Measurements from ENCODE around the gene TUBD1.
"Not testable (repeated sequence)": the region's sequence is repeated elsewhere in the genome, so short reads cannot be mapped to it uniquely, and the experiment has no call there.

Gene TUBD1

DNA sequence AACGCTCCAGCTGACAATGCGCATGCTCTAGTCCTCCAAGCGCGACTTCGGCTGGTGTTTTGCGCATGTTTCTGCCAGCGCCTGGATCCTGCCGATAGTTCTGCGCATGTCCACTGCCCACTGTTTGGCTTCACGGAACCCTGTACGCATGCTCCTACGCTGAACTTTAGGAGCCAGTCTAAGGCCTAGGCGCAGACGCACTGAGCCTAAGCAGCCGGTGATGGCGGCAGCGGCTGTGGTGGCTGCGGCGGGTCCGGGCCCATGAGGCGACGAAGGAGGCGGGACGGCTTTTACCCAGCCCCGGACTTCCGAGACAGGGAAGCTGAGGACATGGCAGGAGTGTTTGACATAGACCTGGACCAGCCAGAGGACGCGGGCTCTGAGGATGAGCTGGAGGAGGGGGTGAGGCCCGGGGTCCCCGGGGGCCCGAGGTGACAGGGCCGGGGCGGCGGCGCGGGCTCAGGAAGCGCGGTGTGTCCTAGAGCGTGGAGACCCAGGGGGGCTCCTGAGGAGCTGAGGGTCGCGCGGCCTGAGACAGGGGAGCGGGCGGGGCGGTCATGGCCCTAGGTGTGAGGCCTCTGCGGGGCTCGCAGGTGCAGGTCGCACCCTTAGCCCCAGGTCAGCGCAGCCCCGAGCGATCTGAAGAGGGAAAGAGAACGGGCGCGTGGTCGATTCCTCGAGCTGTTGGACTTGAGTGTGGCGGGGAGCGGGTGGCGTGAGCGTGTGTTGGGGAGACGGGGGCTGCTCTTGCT is at the start of gene TUBD1, which contains the start of gene RPS6KB1:
Gene TUBD1, minus strand, starts transcription at position 20 of the 752 bp plus-strand sequence. CDS start 1,941 bp downstream, outside the sequence.
Gene RPS6KB1, plus strand, starts transcription at position 198 of the 752 bp plus-strand sequence. Its CDS starts 64 bp downstream, at position 262.
- peak; percentile 98 for DNase-seq

- no peak for DNase-seq
These were observed 48.4 kb upstream of the TUBD1 start for GRCh38 chr17:59941131-59941530.

DNA sequence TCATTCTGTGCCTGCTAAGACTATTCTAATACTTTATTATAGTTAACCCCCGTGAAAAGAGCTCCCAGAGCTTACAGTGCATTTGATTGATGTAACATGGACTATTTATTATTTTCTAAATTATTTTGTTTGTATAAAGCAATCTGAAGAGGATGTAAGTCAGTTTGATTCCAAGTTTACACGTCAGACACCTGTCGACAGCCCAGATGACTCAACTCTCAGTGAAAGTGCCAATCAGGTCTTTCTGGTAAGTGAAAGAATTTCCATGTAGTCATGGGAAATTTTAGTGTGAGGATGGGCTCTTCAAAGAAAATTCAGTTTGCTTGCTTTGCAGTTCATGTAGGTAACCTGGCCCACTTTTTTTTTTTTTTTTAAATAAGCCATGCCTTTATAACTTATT is 48.0 kb upstream of the TUBD1 start:
- not testable (repeated sequence) for DNase-seq

DNA sequence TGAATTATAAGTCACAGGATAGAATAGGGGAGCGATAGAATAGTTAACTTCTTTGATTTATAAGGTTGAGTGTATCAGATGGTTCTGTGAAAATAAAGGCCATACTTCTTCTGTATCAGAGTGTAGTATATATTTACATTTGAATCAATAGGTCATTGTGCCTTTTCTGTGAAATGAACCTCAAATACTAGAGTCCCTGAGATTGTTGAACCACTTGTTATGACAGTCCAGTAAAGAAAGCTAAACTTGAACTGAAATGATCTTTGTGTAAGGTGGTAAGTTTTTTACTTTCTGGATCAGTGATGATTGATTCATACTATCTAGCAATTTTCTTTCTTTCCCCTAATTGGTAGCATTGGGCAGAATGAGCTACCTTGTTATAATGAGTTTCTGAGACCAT is 40.6 kb upstream of the TUBD1 start:
- not testable (repeated sequence) for DNase-seq

- not testable (repeated sequence) for DNase-seq
These were observed 38.0 kb upstream of the TUBD1 start for GRCh38 chr17:59930768-59931167.

DNA sequence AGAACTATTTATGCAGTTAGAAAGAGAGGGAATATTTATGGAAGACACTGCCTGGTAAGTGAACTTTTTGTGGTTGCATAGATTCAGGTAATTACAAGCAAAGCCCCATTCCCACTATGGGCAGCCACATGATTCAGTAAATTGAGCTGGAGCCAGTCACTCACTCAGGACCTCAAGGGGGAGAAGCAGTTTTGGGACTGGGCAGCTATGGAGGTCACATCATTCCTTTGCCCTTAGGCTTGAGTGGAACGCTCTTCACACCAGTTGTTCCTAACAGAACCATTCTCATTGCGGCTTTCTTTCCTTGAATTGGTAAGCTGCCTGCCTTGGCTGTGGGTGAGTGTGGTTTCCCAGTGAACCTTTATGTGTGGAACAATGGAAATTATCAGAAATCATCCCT is 37.4 kb upstream of the TUBD1 start:
- DNase-seq = not testable (repeated sequence)

- not testable (repeated sequence) for DNase-seq
These were observed 27.9 kb upstream of the TUBD1 start for GRCh38 chr17:59920637-59921036.

DNA sequence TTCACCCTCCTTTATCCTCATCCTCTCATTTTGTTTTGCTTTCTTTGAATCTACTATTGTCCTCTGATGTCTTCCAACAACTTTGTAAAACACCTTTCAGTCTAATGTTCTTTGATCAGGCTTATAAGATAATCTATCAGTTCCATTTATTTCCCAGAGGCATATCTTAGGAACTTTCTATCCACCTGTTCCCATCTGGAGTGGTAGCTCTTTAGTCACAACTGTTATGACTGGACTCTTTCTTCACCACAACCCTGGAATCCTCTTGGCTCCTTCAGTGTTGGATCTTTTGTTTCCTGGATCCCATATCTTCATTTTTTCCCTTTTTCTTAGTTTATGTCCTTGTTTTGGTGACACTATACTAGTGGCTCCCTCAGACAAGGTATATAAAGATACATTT is 23.7 kb upstream of the TUBD1 start:
- no peak for DNase-seq

DNA sequence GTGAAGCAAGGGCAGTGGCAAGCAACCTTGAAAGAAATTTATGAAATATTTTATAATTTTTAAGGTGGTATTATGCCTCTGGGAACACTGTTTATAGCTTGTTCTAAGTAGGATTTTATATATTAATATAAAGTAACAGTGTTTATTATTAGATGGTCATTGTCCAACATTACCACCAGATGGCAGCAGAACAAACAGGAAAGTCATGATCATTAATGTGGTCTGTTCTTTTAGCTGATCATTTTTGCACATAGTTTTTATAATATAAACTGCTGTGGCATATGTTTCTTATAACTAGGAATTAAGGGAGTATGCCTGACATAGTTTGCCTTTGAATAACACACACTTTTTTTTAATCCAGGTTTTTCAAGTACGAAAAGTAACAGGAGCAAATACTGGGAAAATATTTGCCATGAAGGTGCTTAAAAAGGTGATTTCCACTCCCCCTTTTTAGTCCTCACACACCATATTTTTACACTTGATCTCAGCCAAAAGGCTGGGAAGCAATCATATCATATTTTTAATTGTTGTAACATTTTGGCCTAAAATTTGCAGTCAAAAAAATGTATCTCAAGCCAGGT is 21.6 kb upstream of the TUBD1 start:
- DNase-seq = no peak

GRCh38 chr17:59907467-59907866 is 14.7 kb upstream of the TUBD1 start:
- no peak for DNase-seq

GRCh38 chr17:59903455-59903854 is 10.7 kb upstream of the TUBD1 start:
- DNase-seq = no peak

DNA sequence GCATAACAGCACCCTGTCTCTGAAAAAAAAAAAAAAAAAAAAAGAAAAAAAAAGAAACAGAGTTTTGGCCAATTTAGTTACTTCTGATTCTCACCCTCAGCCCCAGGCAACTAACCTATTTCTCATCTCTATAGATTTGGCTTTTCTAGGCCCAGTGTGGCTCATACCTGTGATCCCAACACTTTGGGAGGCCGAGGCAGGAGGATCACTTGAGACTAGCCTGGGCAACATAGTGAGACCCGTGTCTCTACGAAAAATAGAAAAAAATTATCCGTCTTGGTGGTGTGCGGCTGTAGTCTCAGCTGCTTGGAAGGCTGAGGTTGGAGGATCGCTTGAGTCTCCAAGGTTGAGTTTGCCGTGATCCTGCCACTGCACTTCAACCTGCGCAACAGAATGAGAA is 8.9 kb upstream of the TUBD1 start:
- no peak for DNase-seq

DNA sequence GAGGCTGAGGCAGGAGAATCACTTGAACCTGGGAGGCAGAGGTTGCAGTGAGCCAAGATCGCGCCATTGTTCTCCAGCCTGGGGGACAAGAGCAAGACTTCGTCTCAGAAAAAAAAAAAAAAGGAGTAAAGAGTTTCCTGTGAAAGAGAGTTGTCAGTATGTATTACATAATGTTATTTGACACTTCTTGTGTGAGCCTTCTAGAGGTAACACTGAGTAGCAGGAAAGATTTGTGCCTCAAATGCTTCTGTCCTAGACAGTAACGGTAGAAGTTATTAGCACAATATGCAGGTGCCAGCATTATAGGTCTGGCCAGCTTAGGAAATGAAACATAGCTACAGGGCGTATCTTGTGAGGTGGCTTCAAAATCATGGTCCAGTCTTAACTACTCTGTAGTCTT is 6.4 kb upstream of the TUBD1 start:
- DNase-seq = no peak

DNA sequence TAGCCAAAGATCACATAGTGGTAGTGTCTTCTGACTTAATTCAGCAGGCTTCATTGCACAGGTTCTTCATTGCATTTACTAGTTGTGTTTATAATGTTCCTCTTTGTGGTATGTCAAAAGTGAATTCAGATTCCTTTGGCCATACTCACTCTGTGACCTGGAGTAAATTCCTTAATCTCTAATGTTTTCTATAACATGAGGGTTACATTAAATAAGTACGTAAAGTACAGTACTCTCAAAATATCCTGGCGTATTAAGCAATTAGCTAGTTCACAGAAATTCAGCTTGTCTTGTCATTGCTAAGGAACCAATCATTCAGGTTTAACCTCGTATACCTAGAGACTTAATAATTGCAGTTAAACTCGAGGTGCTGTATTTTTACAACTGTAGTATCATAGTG is 4.3 kb upstream of the TUBD1 start:
- no peak for DNase-seq

DNA sequence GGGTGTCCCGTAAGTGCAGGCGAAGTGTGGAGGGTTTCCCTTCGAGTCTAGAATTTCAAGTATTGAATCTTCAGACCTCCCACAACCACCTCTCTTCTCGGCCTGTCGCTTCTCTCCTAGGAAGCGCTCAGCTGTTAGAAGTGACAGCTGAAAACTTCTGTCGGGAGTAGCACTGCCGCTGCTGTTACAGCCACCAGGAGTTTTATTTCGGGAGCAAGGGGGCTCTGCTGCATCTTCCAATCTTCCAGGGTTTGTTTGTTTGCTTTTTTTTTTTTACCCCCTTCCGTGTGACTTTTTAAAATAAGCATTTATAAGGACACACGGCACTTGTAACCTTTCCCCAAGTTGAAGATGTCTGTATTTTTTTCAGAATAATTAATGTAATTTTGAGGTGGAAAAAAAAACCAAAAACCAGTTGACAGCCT is 945 bp upstream of the TUBD1 start:
- peak; percentile 49 for DNase-seq

DNA sequence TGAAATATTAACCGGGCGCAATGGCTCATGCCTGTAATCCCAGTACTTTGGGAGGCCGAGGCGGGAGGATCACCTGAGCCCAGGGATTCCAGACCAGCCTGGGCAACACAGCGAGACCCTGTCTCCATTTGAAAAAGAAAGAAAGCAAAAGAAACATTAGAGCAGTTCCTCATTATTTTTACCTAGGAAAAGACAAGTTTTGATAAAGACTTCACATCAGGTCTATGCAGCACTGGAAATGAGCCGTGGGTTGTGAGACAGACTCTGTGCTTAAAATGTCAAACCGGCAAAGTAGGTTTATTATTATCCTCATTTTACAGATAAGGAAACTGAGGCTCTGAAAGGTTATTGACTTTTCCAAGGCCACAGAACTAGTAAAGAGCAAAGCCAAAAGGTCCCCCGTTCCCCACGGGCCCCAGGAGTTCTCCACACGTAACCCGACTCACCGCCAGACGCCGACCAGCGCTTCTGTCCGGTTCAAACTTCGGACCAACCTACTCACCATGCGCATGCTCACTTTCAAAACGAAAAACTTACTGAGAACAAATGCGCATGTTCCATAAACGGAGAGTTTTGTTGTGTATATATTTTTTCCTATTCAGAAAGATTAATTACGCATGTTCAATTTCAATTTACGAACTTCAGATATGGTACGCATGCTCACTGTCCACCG is 356 bp downstream of the TUBD1 start:
- DNase-seq = no peak

- no peak for DNase-seq
These were observed 2.0 kb downstream of the TUBD1 start for GRCh38 chr17:59890720-59891119.

DNA sequence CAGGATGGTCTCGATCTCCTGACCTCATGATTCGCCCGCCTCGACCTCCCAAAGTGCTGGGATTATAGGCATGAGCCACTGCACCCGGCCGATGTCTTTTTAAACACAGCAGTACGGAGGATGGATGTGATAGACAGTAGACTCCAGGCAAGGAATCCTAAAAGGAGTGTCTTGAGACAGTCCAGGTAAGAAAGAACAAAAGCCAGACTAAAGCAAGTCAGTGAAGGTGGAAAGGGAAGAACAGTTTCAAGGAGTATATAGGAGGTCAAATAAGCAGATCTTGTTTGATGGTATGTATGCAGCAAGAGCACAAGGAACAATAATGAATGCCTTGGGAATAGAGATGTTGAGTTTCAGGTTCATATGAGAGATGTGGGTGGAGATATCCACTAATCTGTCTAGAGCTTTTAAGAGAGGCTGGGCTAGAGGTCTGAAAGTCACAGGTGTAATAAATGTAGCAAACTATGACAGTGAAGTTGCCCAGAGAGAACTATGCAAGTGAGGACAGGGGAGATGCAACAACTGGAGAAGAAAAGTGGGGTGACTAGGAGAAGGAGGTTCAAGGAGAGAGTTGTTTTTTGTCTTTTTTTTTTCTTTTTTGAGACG is 4.5 kb downstream of the TUBD1 start:
- DNase-seq = no peak

DNA sequence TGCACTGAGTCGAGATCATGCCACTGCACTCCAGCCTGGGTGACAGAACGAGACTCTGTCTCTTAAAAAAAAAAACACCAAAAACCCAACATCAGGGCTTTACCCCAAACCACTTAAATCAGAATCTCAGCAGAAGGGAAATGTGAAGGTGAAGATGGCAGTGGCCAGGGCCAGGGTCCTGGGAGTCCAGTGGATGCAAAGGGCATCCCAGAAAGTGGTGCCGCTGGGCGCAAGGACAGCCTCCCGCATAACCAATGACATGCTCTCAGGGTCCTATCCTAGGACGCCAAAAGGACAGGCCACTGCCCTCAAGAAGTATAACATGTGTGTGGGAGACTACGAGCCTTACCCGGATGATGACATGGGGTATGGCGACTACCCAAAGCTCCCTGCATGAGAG is 7.9 kb downstream of the TUBD1 start:
- DNase-seq = no peak

DNA sequence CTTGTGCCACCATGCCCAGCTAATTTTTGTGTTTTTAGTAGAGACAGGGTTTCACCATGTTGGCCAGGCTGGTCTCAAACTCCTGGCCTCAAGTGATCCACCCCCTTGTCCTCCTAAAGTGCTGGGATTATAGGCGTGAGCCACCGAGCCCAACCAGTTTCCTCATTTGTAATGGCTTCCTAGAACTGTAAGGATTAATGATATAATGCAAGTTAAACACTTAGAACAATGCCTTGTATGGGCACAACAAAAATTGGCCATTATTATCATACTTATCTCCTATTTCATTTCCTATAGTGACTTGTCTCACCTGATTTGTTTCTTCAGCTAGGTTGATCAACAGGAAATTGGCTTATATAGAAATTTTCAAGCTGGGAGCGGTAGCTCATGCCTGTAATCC is 14.1 kb downstream of the TUBD1 start:
- DNase-seq = no peak

DNA sequence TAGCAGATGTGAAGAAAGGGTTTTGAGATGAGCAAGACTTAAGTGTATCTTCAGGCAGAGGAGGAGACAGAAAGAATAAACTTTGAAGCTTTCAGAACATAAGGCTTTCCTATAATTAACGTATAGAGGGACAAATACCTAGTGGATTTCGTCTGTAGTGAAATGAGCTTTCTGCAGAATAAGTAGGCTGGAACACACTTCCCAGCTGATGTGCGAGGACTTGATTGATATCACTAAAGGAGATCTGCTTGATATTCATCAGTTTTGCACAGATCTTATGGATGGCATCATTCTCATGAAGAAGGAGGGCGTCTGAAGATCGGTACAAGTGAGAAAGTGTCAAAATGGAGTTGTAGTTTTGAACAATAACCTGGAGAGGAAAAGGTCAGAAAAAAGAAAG is 14.8 kb downstream of the TUBD1 start:
- DNase-seq = no peak

- no peak for DNase-seq
These were observed 16.6 kb downstream of the TUBD1 start for GRCh38 chr17:59876107-59876506.

DNA sequence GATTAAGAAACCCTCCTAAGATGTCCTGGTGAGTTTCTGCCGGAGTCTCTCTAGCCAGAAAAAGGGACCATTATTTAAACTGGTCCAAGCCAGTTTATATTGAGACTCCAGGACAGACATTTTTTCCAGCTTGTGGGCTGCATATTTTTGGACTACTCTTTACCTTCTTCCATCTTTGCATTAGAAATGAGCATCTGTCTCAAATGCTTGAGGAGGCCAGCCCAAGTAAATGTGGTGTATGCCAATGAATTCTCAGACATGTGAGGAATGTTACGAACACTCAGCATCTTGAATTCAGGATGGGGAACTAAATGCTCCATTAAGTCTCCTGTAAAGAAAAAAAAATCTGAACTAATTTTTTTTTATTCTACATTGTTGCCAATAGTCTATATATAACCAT is 18.4 kb downstream of the TUBD1 start:
- DNase-seq = no peak

GRCh38 chr17:59873414-59873813 is 19.3 kb downstream of the TUBD1 start:
- not testable (repeated sequence) for DNase-seq

Measured in right hindlimb (tissue), 1 donor.